NCI-H1930 (cell line): ENCODE data around the gene SLC35E3.

Source experiments
- DNase-seq, 2 experiments: peaks; one replicate each; lab custom pipeline; 2025; lab: John Stamatoyannopoulos, UW

Gene SLC35E3

GRCh38 chr12:68771223-68771925, 25.4 kb downstream of the SLC35E3 start:
- no peak for DNase-seq

DNA sequence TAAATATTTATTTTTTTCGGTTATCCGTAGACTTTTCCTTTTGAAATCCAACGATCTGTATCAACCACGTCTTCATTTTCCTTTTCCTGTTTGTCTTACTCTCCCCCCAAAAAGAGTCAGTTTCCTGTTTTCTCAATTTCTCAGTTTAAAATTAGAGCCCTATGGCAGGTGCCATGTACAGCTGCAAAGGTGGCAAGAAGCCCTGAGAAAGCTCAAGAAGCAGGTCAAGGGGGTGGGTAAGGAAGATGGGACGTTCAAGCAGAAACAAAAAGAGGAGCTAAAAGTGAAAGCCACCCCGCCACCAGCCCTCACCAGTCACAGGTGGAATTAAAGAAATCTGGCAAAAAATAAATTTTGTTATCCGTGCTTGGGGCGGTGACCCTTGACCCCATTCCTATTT, 26.7 kb downstream of the SLC35E3 start:
- no peak for DNase-seq

DNA sequence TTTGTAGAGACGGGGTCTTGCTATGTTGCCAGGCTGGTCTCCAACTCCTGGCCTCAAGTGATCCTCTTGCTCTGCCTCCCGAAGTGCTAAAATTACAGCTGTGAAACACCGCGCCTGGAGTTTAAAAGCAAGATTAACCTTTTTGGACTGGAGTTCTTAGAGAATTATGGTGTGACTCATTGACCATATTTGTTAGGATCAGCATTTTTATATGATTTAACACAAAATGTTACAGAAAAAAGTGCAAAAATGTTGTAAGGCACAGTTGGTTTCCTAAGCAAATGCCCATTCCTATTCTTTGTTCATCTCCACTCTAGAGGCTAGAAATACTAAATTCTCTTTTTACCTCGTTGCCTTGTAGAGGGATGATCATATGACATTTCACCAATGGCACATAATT, 27.6 kb downstream of the SLC35E3 start:
- no peak for DNase-seq

DNA sequence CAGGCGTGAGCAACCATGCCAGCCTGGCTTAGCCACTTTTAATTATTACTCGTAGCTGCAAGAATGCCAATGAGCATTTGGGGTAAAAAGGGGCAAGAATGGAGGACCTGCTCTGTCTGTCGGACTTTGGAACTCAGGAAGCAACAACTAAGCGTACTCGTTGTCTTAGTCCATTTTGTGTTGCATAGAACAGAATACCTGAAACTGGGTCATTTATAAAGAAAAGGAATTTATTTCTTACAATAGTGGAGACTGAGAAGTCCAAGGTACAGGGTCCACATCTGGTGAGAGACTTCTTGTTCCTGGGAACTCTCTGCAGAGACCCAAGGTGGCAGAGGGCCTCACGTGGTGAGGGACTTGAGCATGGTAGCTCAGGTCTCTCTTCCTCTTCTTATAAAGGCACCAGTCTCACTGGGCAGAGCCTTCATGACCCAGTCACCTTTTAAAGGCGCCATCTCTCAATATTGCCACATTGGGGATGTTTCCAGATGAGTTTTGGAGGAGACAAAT, 29.2 kb downstream of the SLC35E3 start:
- no peak for DNase-seq

- no peak for DNase-seq
Measured at GRCh38 chr12:68776976-68777610, 31.1 kb downstream of the SLC35E3 start.

DNA sequence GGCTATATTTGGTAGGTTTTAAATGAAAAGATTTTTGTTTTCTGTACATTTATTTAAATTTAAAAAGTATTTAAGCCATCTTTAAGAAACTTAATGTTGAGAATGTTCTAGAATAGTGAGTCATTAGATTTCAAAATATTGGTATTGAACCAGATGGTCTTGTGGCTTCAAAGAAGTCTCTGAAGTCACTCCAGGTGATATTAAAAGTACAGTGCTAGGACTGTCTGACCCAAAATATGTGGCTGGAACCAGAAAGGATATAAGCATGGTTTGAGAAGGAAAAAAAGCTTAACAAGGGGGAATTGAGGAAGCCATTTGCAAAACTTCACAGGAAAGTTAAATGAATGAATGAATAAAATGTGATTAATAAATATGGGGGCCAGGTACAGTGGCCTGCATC, 33.3 kb downstream of the SLC35E3 start:
- DNase-seq = no peak

DNA sequence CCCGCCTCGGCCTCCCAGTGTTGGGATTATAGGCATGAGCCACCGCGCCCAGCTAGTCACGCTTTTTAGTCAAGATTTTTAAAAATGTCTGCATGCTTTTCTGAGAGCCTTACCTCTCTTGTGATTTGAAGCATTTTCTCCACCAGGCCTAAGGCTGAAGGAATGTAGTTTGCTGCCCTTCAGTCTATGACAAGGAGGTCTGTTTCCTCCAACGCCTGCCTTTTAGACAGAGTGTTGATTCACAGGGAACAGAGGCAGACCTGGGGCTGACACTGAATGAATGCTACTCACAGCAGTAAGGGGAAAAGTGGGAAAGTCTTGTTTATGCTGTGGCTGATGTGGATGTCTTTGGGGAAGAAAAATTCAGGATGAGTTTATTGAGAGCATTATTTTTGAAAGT, 34.8 kb downstream of the SLC35E3 start:
- DNase-seq = no peak

- no peak for DNase-seq
Measured at GRCh38 chr12:68781728-68782127, 35.8 kb downstream of the SLC35E3 start.

GRCh38 chr12:68784015-68784414, 38.0 kb downstream of the SLC35E3 start:
- no peak for DNase-seq

DNA sequence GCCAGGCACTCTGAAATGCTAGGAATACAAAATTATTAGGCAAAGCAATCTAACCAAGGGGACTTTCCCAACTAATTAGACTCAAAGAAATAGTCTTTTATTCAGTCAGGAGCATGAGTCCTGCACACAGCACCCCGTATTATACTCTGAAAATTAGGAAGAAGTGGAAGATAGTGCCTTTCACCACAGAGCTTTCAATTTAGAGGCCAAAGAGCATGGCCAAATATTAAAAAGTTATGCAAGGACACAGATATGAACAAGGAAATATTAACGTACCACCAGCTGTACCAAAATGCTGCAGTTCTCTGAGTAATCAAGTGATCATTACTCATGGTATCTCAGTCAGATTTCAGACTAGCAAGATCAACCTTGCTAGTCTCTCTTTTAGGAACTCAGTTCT, 39.4 kb downstream of the SLC35E3 start:
- DNase-seq = no peak

GRCh38 chr12:68785823-68786222, 39.8 kb downstream of the SLC35E3 start:
- DNase-seq = no peak

DNA sequence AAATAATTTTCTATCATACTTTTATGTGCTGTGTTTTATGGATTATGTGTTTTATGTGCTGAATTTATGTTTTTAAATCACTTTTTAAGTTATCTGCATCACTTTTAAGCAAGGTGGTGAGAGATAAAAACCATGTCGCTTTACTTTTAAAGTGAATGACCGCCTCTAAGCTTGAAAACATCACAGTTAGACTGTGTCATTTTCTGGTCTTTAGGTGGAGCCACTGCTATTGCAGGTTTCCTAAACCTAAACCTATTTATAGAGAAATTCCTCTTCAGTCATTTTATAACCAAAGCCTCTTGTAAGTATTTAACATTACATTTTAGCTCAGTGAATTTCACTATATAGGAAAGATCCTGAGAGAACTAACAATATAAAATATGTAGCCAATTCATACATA, 41.0 kb downstream of the SLC35E3 start:
- DNase-seq = no peak

DNA sequence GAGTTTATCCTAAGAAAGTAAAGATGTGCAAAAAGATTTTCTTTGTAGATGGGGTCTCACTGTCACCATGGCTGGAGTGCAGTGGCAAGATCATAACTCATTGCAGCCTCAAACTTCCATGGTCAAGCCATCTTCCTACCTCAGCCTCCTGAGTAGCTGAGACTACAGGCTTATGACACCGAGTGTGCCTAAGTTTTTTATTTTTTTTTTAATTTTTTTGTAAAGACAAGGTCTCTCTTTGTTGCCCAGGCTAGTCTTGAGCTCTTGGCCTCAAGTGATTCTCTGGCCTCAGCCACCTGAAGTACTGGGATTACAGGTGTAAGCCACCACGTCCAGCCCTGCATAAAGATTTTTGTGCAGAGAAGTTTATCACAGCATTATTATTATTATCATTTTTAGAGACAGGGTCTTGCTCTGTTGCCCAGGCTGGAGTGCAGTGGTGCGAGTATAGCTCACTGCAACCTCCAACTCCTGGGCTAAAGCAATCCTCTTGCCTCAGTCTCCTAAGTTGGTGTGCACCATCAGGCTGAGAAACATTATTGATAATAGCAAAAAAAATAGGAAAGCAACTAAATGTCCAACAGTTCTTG, 42.7 kb downstream of the SLC35E3 start:
- DNase-seq = no peak

DNA sequence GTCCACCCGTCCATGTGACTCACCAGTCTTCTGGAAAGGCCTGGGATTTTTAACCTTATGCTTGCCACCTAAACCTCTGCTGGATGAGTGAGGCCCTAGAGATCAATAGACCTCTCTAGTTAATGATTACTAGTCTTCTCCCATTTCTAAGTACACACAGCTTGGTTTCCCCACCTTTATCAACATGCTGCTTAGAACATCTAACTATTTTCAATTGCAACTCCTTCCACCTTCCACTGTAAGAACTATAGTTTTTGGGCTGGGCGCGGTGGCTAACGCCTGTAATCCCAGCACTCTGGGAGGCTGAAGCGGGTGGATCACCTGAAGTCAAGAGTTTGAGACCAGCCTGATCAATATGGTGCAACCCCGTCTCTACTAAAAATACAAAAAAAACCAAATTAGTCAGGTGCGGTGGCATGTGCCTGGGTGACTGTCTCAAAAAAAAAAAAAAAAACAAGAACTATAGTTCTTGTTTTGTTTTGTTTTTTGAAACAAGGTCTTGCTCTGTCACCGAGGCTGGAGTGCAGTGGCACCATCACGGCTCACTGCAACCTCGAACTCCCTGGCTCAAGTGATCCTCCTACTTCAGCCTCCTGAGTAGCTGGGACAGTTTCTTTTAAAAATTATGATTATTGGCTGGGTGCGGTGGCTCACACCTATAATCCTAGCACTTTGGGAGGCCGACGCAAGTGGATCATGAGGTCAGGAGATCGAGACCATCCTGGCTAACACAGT, 43.3 kb downstream of the SLC35E3 start:
- DNase-seq = no peak

DNA sequence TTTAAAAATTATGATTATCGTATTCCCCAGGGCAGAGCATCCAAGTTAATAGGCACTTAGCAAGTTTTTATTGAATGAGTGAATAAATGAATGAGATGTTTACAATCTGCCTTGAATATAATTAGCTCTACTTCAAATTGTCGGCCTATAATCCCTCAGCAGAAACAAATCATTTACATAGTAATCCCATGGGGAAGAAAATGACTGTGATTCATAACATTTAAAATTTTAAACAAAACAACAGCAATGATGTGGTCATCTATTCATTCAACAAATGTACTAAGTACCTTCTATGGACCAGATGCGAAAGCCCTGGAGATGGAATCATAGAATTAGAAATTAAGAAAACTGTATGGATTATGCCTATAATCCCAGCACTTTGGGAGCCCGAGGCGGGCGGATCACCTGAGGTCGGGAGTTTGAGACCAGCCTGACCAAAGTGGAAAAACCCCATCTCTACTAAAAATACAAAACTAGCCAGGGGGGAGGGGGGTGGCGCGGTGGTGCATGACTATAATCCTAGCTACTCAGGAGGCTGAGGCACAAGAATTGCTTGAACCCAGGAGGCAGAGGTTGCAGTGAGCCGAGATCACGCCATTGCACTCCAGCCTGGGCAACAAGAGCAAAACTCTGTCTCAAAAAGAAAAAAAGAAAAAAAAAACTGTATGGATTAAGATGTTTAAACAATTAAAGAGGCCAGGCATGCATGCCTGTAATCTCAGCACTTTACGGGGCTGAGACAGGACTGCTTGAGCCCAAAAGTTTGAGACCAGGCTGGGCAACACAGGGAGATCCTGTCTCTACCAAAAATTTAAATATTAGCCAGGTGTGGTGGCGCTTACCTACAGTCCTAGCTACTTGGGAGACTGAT, 44.3 kb downstream of the SLC35E3 start:
- no peak for DNase-seq

GRCh38 chr12:68790952-68791234, 44.9 kb downstream of the SLC35E3 start:
- DNase-seq = no peak

DNA sequence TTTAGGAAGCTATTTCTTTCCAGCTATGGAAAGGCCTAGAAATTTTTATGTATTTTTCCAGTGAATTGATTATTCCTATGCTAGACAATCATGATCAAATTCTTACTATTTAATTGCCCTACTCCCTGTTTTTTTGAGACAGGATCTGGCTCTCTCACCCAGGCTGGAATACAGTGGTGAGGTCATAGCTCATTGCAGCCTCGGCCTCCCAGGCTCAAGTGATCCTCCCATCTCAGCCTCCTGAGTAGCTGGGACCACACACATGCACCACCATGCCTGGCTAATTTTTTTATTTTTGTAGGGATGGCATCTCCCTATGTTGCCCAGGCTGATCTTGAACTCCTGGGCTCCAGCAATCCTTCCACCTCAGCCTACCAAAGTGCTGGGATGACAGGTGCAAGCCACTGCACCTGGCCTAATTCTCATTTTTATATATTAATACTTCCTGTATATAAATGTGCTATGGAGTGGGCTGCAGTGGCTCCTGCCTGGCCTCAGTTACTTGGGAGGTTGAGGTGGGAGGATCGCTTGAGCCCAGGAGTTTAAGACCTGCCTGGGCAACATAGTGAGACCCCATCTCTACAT, 46.0 kb downstream of the SLC35E3 start:
- DNase-seq = no peak

DNA sequence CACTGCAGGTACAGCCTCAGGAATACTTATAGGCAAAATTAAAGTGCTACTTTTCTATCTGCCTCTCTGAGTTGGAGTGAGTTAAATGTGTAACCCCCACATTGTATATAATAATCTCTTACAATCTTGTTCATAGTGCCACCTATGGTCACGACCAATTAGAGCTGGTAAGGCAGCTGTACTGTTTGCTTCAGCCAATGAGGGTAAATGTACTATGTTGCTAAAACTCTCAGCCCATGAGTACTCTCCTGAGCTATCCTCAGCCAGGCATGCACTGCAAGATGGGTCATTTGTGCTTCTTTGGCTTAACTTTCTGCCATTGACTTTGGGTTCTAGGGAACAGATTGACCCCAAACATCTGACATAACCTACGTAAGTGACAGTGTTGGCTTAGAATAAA, 47.0 kb downstream of the SLC35E3 start:
- no peak for DNase-seq

- DNase-seq = no peak
Measured at GRCh38 chr12:68793436-68793835, 47.5 kb downstream of the SLC35E3 start.

- no peak for DNase-seq
Measured at GRCh38 chr12:68793975-68794652, 48.1 kb downstream of the SLC35E3 start.

- DNase-seq = no peak
Measured at GRCh38 chr12:68794653-68795251, 48.8 kb downstream of the SLC35E3 start.
